Neuronal stem cell (in vitro differentiated cells): ENCODE results near the gene CNTFR.

Experiments used
- DNase-seq: peaks from one replicate; pipeline ENCODE4 v3.0.0-alpha.2; 2013; ENCODE audit warnings: low spot score
- H2AFZ ChIP-seq: one replicate; pipeline ENCODE4 v1.6.1; 2013; ENCODE audit warnings: mild to moderate bottlenecking, low read length, inconsistent platforms
- H2AK5ac ChIP-seq: 2 replicates; pipeline ENCODE4 v1.6.1; 2013; ENCODE audit warnings: low read depth, mild to moderate bottlenecking, inconsistent platforms, low read length, moderate library complexity, mixed read lengths
- H2BK120ac ChIP-seq: 2 replicates; pipeline ENCODE4 v1.6.1; 2013; ENCODE audit warnings: low read depth, mild to moderate bottlenecking, inconsistent platforms, low read length, moderate library complexity, mixed read lengths
- H2BK12ac ChIP-seq: one replicate; pipeline ENCODE4 v1.6.1; 2013; ENCODE audit warnings: low read length, inconsistent platforms
- H2BK15ac ChIP-seq: 2 replicates; pipeline ENCODE4 v1.6.1; 2013; ENCODE audit warnings: mild to moderate bottlenecking, low read length, inconsistent platforms, mixed read lengths
- H2BK5ac ChIP-seq: one replicate; pipeline ENCODE4 v1.6.1; 2013; ENCODE audit warnings: inconsistent platforms, mild to moderate bottlenecking, low read length, moderate library complexity
- H3K14ac ChIP-seq: one replicate; pipeline ENCODE4 v1.6.1; 2013; ENCODE audit warnings: low read length, inconsistent platforms
- H3K18ac ChIP-seq: 2 replicates; pipeline ENCODE4 v1.6.1; 2013; ENCODE audit warnings: low read length, inconsistent platforms
- H3K23ac ChIP-seq: 2 replicates; pipeline ENCODE4 v1.6.1; 2013; ENCODE audit warnings: low read depth, mild to moderate bottlenecking, mixed read lengths, low read length, inconsistent platforms; ENCODE audit not compliant: poor library complexity
- H3K27ac ChIP-seq: replicated peaks from 3 replicates; pipeline ENCODE4 v1.5.1; 2013; ENCODE audit warnings: low read length, inconsistent platforms
- H3K27me3 ChIP-seq, 3 experiments: 2 replicates each; pipeline ENCODE4 v1.6.1; 2013; ENCODE audit warnings: low read length in 3 of 3, mild to moderate bottlenecking in 2 of 3, inconsistent platforms in 1 of 3, low read depth in 1 of 3, mixed read lengths in 1 of 3, moderate library complexity in 1 of 3; ENCODE audit not compliant: control insufficient read depth in 3 of 3, insufficient read depth in 3 of 3
- H3K36me3 ChIP-seq, 2 donors: replicated peaks in 1 of 2; 2 replicates each; pipeline ENCODE4 v1.6.1; 2013; ENCODE audit warnings: low read length in 2 of 2; ENCODE audit not compliant: control insufficient read depth in 2 of 2, insufficient read depth in 2 of 2
- H3K4ac ChIP-seq: 2 replicates; pipeline ENCODE4 v1.6.1; 2013; ENCODE audit warnings: inconsistent platforms, mild to moderate bottlenecking, low read length, moderate library complexity
- H3K4me1 ChIP-seq, 2 donors: 1 replicate in 1 of 2; 2 replicates in 1 of 2; pipeline ENCODE4 v1.6.1; 2013; ENCODE audit warnings: low read length in 2 of 2, low read depth in 1 of 2; ENCODE audit not compliant: control insufficient read depth in 2 of 2, insufficient read depth in 1 of 2
- H3K4me2 ChIP-seq: one replicate; pipeline ENCODE4 v1.6.1; 2013; ENCODE audit warnings: mild to moderate bottlenecking, low read length, inconsistent platforms; ENCODE audit not compliant: insufficient read depth, poor library complexity, severe bottlenecking
- H3K4me3 ChIP-seq, 2 donors: 2 replicates each; pipeline ENCODE4 v1.5.1; 2013; ENCODE audit warnings: low read length in 2 of 2, mild to moderate bottlenecking in 2 of 2, inconsistent platforms in 1 of 2, moderate library complexity in 1 of 2
- H3K79me1 ChIP-seq: one replicate; pipeline ENCODE4 v1.6.1; 2013; ENCODE audit warnings: low read depth, mild to moderate bottlenecking, inconsistent platforms, low read length, moderate library complexity
- H3K9ac ChIP-seq: one replicate; pipeline ENCODE4 v1.6.1; 2013; ENCODE audit warnings: mild to moderate bottlenecking, low read depth, low read length, inconsistent platforms; ENCODE audit not compliant: poor library complexity
- H3K9me3 ChIP-seq, 2 donors: replicated peaks in 1 of 2; 2 replicates each; pipeline versions ENCODE3 to v1.6.1; 2013; ENCODE audit warnings: low read length in 2 of 2, mild to moderate bottlenecking in 2 of 2, inconsistent platforms in 1 of 2, low read depth in 1 of 2, mixed read lengths in 1 of 2, moderate library complexity in 1 of 2; ENCODE audit not compliant: control insufficient read depth in 2 of 2, insufficient read depth in 1 of 2
- H4K8ac ChIP-seq: one replicate; pipeline ENCODE4 v1.6.1; 2013; ENCODE audit warnings: low read depth, mild to moderate bottlenecking, inconsistent platforms, low read length, moderate library complexity
- H4K91ac ChIP-seq: one replicate; pipeline ENCODE4 v1.6.1; 2013; ENCODE audit warnings: low read length, low read depth, mild to moderate bottlenecking, inconsistent platforms; ENCODE audit not compliant: poor library complexity
- WGBS, 2 donors: extraction: QIAGEN DNeasy Blood & Tissue Kit; methylation state at CpG; one replicate each; pipeline ENCODE4 v1.1.7; 2013; ENCODE audit warnings: missing lambda C conversion rate in 2 of 2, mixed read lengths in 1 of 2; ENCODE audit not compliant: insufficient read length in 2 of 2, insufficient replicate concordance in 1 of 2; ENCODE audit errors: extremely low coverage in 2 of 2; 5-methylcytosine and 5-hydroxymethylcytosine counted together

CNTFR gene

DNA sequence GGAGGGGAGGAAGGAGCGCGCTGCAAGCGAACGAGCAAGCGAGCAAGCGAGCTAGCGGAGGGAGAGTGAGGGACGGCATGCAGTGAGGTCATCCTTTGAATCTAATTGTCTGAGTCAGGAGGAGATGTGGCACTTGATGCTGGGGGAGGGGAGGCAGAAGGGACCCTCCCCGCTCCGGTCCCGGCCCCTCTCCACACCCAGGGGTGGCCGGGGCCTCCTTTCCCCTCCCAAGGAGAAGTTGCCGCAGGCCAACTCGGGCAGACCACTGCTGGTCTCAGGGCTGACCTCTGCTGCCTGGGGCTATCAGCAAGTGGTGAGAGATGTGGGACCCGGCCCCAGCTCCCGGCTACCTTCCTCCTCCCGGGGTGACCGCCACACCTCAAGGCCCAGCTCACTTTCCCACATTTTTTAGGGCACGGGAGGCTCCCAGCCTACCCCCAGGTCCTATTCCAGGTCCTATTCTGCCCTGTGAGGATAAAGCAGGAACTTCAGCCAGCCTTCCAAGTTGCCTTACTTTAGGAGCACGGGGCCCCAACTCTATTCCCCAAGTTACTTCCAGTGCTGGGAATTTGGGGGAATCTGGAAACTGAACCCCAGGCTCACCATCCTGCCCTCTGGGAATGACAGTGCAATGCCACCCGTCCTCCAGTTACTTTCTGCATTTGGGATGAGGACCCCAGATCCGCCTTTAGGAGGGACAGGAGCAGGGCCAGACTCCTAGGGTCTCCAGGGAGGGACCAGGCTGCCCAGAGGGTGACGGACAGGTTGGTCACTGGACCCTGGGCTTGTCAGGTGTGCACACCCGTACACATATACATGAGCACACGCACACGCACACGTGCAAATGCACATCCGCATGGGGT is 11.1 kb downstream of the CNTFR start:
- no peak overlapping the region for H3K14ac ChIP-seq
- peak overlapping the region; percentile 69 for H3K4me2 ChIP-seq

DNA sequence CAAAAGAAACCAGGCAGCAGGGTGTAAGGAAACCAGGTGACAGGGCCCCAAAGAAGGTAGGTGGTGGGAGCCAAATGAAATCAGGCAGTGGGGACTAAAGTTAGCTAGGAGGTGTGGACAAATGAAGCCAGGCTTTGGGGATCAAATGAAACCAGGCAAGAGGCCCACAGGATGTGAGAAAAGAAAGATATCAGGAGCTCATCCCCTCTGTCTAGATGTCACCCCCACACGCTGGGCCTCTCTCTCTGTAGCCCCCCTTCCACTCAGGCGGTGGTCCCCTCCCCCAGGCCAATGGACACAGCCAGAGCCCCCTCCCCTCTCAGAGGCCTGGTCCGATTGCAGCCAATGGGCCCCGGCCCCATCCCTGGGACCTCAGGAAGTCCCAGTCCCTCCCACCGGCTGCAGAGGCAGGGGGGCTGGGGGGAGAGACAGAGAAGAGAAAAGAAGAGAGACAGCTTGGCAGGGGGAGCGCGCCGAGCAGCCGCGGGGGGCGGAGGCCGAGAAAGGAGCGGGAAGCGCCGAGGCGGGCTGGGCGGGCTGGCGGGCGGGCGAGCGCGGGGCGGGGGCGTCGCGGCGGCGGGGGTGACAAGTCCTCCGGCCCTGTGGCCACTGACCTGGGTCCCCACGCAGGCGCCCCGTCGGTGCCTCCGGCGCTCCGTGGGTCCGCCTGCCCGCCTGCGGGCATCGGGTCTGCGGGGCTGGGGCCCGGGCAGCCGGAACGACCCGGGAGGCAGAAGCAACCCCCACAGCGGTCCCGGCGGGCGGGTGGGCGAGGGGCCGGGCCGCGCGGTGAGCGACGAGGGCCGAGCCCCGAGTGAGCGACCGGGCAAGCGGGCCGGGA is 11.9 kb downstream of the CNTFR start:
- Histone ChIP-seq H3K79me1 (peaks cover 2% of the 10 kb centered on the region), H2BK15ac (peak overlapping the region; percentile 69), H3K9ac (peak overlapping the region; percentile 79), H3K27ac (peak overlapping the region; percentile 92), H3K36me3 (peaks cover 3 to 53% of the 10 kb centered on the region in 2 donors), H2BK5ac (peak overlapping the region; percentile 63), H2AK5ac (peak overlapping the region; percentile 98), H3K18ac (peak overlapping the region; percentile 95), H4K91ac (no peak overlapping the region), H3K4me2 (peak overlapping the region; percentile 69), H3K9me3 (no peaks in the 10 kb centered on the region), H3K4ac (no peak overlapping the region), H3K27me3 (no peaks in the 10 kb centered on the region), H3K23ac (no peak overlapping the region), H4K8ac (no peak overlapping the region), H2AFZ (peak overlapping the region; percentile 20), H3K14ac (no peak overlapping the region), H2BK120ac (peak overlapping the region; percentile 38), H2BK12ac (no peak overlapping the region), H3K4me3 (peak overlapping the region; percentile 51 to 63), H3K4me1 (peaks cover 64 to 74% of the 10 kb centered on the region in 2 donors)
- WGBS, 2 donors: no CpG with 5 or more reads among the region's 62 CpGs
- no peak for DNase-seq

More for the DNA sequence above, 11.1 kb downstream of the CNTFR start:
- H3K27me3 ChIP-seq: no peaks in the 10 kb centered on the region
- H4K8ac ChIP-seq: no peak overlapping the region
- no peak overlapping the region for H3K23ac ChIP-seq
- peak overlapping the region; percentile 70 for H2BK12ac ChIP-seq
- H3K9me3 ChIP-seq: no peaks in the 10 kb centered on the region
- peak overlapping the region; percentile 40 for H2BK120ac ChIP-seq
- WGBS, 2 donors: no CpG with 5 or more reads among the region's 28 CpGs
- peaks cover 61 to 79% of the 10 kb centered on the region in 2 donors for H3K4me1 ChIP-seq
- H2BK5ac ChIP-seq: peak overlapping the region; percentile 63
- DNase-seq: no peak
- peaks cover 0 to 45% of the 10 kb centered on the region in 2 donors for H3K36me3 ChIP-seq
- H3K4me3 ChIP-seq: peak overlapping the region; percentile 51 to 63
- peak overlapping the region; percentile 92 for H3K27ac ChIP-seq
- H2BK15ac ChIP-seq: peak overlapping the region; percentile 69
- H3K18ac ChIP-seq: peak overlapping the region; percentile 95
- H3K79me1 ChIP-seq: peaks cover 1% of the 10 kb centered on the region
- peak overlapping the region; percentile 98 for H2AK5ac ChIP-seq
- peak overlapping the region; percentile 52 for H2AFZ ChIP-seq
- H4K91ac ChIP-seq: no peak overlapping the region
- peak overlapping the region; percentile 79 for H3K9ac ChIP-seq
- no peak overlapping the region for H3K4ac ChIP-seq

DNA sequence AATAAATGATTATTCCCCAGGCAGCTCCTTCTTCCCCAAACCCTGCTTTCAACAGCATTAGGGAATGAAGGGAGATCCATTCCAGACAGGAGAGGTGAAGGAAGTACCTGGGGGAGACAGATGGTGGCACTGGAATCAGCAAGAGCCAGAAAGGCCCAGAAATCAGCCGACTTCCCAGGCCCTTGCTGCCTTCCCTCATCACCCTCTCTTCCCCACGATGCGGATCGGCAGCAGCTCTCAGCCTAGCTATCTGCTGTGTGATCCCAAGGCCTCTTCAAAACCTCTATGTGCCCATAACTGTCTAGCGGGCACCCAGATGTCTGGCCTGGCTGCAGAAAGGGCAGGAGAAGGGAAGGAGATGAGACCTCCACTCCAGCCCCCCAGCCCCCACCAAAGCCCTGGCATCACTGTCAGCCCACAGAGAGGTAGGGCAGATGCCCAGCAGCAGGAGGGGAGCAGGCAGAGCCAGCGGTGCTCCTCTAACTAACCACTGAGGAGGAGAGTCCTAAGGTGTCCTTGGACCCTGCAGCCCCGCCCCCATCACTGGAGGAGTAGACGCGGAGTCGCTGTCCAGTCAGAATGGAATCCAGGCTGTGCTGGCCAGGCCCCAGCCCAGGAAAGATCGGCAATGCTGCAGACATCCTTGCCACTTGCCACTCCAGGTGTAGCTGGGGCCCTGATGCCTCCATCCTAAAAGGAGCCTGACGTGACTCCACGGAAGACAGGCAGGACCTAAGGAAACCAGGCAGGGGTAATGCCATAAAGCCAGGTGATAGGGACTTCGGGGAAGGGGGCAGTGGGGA is 12.7 kb downstream of the CNTFR start:
- no peak overlapping the region for H4K8ac ChIP-seq
- no CpG with 5 or more reads among the region's 14 CpGs for WGBS, 2 donors
- DNase-seq: no peak
- H3K4ac ChIP-seq: no peak overlapping the region
- H3K36me3 ChIP-seq: peaks cover 3 to 56% of the 10 kb centered on the region in 2 donors
- H3K23ac ChIP-seq: no peak overlapping the region
- no peak overlapping the region for H2BK5ac ChIP-seq
- H3K14ac ChIP-seq: no peak overlapping the region
- H2AK5ac ChIP-seq: peak overlapping the region; percentile 35
- H3K9ac ChIP-seq: peak overlapping the region; percentile 21
- no peak overlapping the region for H2BK120ac ChIP-seq
- peak overlapping the region; percentile 54 for H3K18ac ChIP-seq
- H2BK12ac ChIP-seq: no peak overlapping the region
- peak overlapping the region; percentile 8 to 51 for H3K4me3 ChIP-seq
- H3K27me3 ChIP-seq: no peaks in the 10 kb centered on the region
- H2BK15ac ChIP-seq: no peak overlapping the region
- H4K91ac ChIP-seq: no peak overlapping the region
- no peaks in the 10 kb centered on the region for H3K9me3 ChIP-seq
- H3K79me1 ChIP-seq: peaks cover 4% of the 10 kb centered on the region
- peak overlapping the region; percentile 82 for H3K27ac ChIP-seq
- H3K4me2 ChIP-seq: peak overlapping the region; percentile 69
- no peak overlapping the region for H2AFZ ChIP-seq
- H3K4me1 ChIP-seq: peaks cover 62 to 75% of the 10 kb centered on the region in 2 donors
